Measurements from ENCODE around the gene TRIM63. TPM values are rescaled to one million over a fixed set of nuclear protein-coding genes. Genes with fewer than 3 reads are reported as not detected.

The TRIM63 gene
- total and polyA plus RNA-seq, 2 of the 8 experiments (the other 6 are each of a cell fraction or from before 2014, with no cell fraction given): not detected

DNA sequence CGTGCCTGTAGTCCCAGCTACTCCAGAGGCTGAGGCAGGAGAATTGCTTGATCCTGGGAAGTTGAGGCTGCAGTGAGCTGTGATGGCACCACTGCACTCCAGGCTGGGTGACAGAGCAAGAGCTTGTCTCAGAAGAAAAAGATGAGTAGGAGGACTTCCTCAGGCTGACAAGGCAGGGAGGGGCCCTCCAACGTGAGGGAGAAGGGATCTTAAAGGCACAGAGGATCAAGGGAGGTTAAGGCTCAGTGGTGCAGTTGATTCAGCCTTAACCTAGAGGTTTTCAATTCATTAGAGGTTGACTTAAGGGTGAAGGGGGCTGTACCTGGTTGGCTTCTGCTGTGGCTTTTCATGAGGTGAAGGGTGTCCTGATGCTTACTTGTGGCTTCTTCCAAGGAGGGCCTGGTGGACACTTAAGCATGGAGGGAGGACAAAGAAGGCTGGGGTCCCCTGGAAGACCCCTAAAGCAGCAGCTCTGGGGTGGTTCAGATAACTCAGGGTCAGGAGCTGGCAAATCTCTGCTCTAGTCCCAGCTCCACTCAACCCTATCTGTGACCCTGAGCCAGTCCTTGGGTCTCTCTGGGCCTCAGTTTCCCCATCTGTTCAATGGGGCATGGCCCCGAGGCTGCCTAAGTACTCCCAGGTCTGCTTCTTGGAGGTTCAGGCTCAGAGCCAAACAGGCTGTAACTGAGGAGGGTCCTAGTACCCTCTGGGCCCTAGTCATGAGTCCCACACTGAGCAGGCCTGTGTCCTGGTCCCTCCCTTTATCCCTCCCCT lies 39.5 kb downstream of the TRIM63 start:
- no peak overlapping the region for H2AK5ac ChIP-seq (ENCODE audit: low read depth, low read length)
- no peaks in the 10 kb centered on the region for H3K9me3 ChIP-seq (ENCODE audit: insufficient read depth in 2 of 2, low read depth in 1 of 2, low read length in 1 of 2)
- peaks cover 0 to 2% (median 0%) of the 10 kb centered on the region in 4 experiments; a peak in 2 of 7 replicates for H3K27me3 ChIP-seq (replicated peaks in 1 of 4; ENCODE audit: control insufficient read depth in 3 of 4, extremely low read depth in 1 of 4, insufficient read depth in 3 of 4, low read length in 3 of 4)
- no peak overlapping the region for H3K4me2 ChIP-seq (ENCODE audit: insufficient read depth in 1 of 2, low read depth in 2 of 2, low read length in 2 of 2)
- POLR2A ChIA-PET (ENCODE audit: partially characterized antibody): interaction anchor here (0.7 to 1.1 kb wide), 2 partner anchors 122 to 131 kb away, joined by 3 read pairs; partner anchors contain the start of gene STMN1
- 65% methylated on average over 2 of the region's 3 CpGs; no CpG with 5 or more reads in 1 of the 2 experiments for WGBS, 2 experiments (ENCODE audit: extremely low coverage in 1 of 2, insufficient coverage in 1 of 2, insufficient read length in 1 of 2, insufficient replicate concordance in 2 of 2, low coverage in 1 of 2, low lambda C conversion rate in 2 of 2, missing lambda C conversion rate in 1 of 2)
- no peak for FAIRE-seq
- H2BK5ac ChIP-seq (ENCODE audit: low read depth, low read length): no peak overlapping the region
- no peaks in the 10 kb centered on the region for H3K23me2 ChIP-seq (ENCODE audit: low read depth, low read length)
- DNase-seq (ENCODE audit: low read depth in 1 of 2, low spot score in 2 of 2): no peak
- no peak overlapping the region for H3K4ac ChIP-seq (replicated peaks; ENCODE audit: insufficient read length, low read depth, low read length)
- no peak overlapping the region for H4K5ac ChIP-seq (ENCODE audit: insufficient read length, low read depth, low read length)
- CTCF ChIA-PET (ENCODE audit: partially characterized antibody): interaction anchor here (0.6 to 3.1 kb wide), 8 partner anchors 8 to 132 kb away, joined by 3 to 13 read pairs (median 4); no protein-coding TSS in a partner anchor
- H3K18ac ChIP-seq (ENCODE audit: extremely low read depth, low read length): no peak overlapping the region
- no peak overlapping the region for H3K14ac ChIP-seq (ENCODE audit: insufficient read length)
- H3K9ac ChIP-seq (replicated peaks in 1 of 4; ENCODE audit: extremely low read depth in 1 of 4, low read depth in 3 of 4, low read length in 3 of 4): no peak overlapping the region
- H3K36me3 ChIP-seq (ENCODE audit: control insufficient read depth in 2 of 4, insufficient read depth in 4 of 4, low read length in 3 of 4): no peaks in the 10 kb centered on the region
- no peak overlapping the region for H2BK12ac ChIP-seq (ENCODE audit: low read depth, low read length)
- no peaks in the 10 kb centered on the region for H3K79me1 ChIP-seq (ENCODE audit: low read depth, low read length)
- no peak overlapping the region for H4K91ac ChIP-seq (replicated peaks; ENCODE audit: insufficient read length, low read length)
- no peak overlapping the region for H3K27ac ChIP-seq (ENCODE audit: low read depth, low read length)
- TF ChIP-seq POU5F1 (IDR thresholded peaks at IDR 0.05; ENCODE audit: low read depth, low read length): no peak
- no peak for TF ChIP-seq ZNF274 (IDR thresholded peaks at IDR 0.05; ENCODE audit: borderline replicate concordance, extremely low read depth, low read length)
- TF ChIP-seq TCF12 (IDR thresholded peaks at IDR 0.05; ENCODE audit: low read depth, low read length): no peak
- no peak for TF ChIP-seq RBBP5 (IDR thresholded peaks at IDR 0.05; ENCODE audit: borderline replicate concordance, low read depth, low read length)
- TF ChIP-seq, protein P1, sequence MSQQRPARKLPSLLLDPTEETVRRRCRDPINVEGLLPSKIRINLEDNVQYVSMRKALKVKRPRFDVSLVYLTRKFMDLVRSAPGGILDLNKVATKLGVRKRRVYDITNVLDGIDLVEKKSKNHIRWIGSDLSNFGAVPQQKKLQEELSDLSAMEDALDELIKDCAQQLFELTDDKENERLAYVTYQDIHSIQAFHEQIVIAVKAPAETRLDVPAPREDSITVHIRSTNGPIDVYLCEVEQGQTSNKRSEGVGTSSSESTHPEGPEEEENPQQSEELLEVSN (IDR thresholded peaks at IDR 0.05): no peak
- TF ChIP-seq CTBP2 (IDR thresholded peaks at IDR 0.05; ENCODE audit: borderline replicate concordance, insufficient read depth, insufficient read length, low read length): no peak
- TF ChIP-seq, protein P2, sequence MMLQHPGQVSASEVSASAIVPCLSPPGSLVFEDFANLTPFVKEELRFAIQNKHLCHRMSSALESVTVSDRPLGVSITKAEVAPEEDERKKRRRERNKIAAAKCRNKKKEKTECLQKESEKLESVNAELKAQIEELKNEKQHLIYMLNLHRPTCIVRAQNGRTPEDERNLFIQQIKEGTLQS (IDR thresholded peaks at IDR 0.05; ENCODE audit: insufficient read depth, low read depth, low read length): no peak
- TF ChIP-seq, protein P3, sequence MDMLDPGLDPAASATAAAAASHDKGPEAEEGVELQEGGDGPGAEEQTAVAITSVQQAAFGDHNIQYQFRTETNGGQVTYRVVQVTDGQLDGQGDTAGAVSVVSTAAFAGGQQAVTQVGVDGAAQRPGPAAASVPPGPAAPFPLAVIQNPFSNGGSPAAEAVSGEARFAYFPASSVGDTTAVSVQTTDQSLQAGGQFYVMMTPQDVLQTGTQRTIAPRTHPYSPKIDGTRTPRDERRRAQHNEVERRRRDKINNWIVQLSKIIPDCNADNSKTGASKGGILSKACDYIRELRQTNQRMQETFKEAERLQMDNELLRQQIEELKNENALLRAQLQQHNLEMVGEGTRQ (IDR thresholded peaks at IDR 0.05; ENCODE audit: low read length): no peak
- no peak overlapping the region for H3K56ac ChIP-seq (replicated peaks; ENCODE audit: insufficient read length, low read depth, low read length)
- H2BK15ac ChIP-seq (ENCODE audit: low read length): no peak overlapping the region
- no peak overlapping the region for H2BK20ac ChIP-seq (ENCODE audit: low read length)
- no peak overlapping the region for H3K23ac ChIP-seq (ENCODE audit: insufficient read length)
- H3K79me2 ChIP-seq (ENCODE audit: control insufficient read depth in 1 of 2, insufficient read depth in 2 of 2, low read length in 2 of 2): no peaks in the 10 kb centered on the region
- no peak overlapping the region for H2BK120ac ChIP-seq (replicated peaks; ENCODE audit: low read depth, low read length)
- H4K20me1 ChIP-seq (replicated peaks in 1 of 2; ENCODE audit: control insufficient read depth in 1 of 2, insufficient read depth in 2 of 2, low read length in 2 of 2): no peaks in the 10 kb centered on the region
- H3K4me3 ChIP-seq (ENCODE audit: extremely low read depth in 1 of 4, insufficient read depth in 2 of 4, low read depth in 3 of 4, low read length in 4 of 4): no peak overlapping the region
- H3K4me1 ChIP-seq (replicated peaks in 1 of 4; ENCODE audit: control insufficient read depth in 3 of 4, insufficient read depth in 4 of 4, low read length in 3 of 4): peaks cover 0 to 2% (median 0%) of the 10 kb centered on the region in 4 experiments; a peak in 2 of 7 replicates
- no peak overlapping the region for H4K8ac ChIP-seq (ENCODE audit: extremely low read depth, insufficient read depth, low read length)
- H2AFZ ChIP-seq (ENCODE audit: low read length): no peak overlapping the region

All from H1 (cell line).